Tibial artery (tissue), 4 donors: ENCODE results near the gene OR2A12.

Experiments used
- DNase-seq, 2 donors: peaks; one replicate each; pipeline ENCODE4 v3.0.0-alpha.2; 2019
- H3K27ac ChIP-seq, 2 donors: fragments of 200-600 bp; sonication (generic) in 1 of 2; 1 replicate in 1 of 2; 2 replicates in 1 of 2; pipeline ENCODE4 v1.5.1; 2018 to 2019; ENCODE audit warnings: mild to moderate bottlenecking in 1 of 2
- H3K27me3 ChIP-seq, 2 donors: fragments of 200-600 bp; sonication (generic) in 1 of 2; one replicate each; pipeline versions ENCODE4 v1.5.1 to v1.6.0; 2016 to 2019
- H3K36me3 ChIP-seq, 3 donors: fragments of 200-600 bp; sonication (generic) in 2 of 3; one replicate each; pipeline ENCODE4 v1.5.1; 2016 to 2019; ENCODE audit warnings: mild to moderate bottlenecking in 2 of 3
- H3K4me1 ChIP-seq, 4 donors: fragments of 200-600 bp; sonication (generic) in 2 of 4; 1 replicate in 3 of 4; 2 replicates in 1 of 4; pipeline ENCODE4 v1.5.1; 2016 to 2019
- H3K4me3 ChIP-seq, 2 donors: fragments of 200-600 bp; sonication (generic) in 1 of 2; 1 replicate in 1 of 2; 2 replicates in 1 of 2; pipeline ENCODE4 v1.5.1; 2018 to 2019; ENCODE audit warnings: mild to moderate bottlenecking in 2 of 2
- H3K9me3 ChIP-seq, 3 donors: fragments of 200-600 bp; sonication (generic) in 1 of 3; one replicate each; pipeline ENCODE4 v1.5.1; 2016 to 2019
- CTCF ChIP-seq, 2 experiments: fragments of 200-600 bp in 1 of 2; fragments of 450-650 bp in 1 of 2; IDR thresholded peaks; one replicate each; pipeline ENCODE4 v1.5.1; 2017 to 2019; ENCODE audit warnings: antibody characterized with exemption in 2 of 2, mild to moderate bottlenecking in 1 of 2, moderate library complexity in 1 of 2
- intact Hi-C: fragments of 100-400 bp; cut with DNase I; formaldehyde crosslinking; loops from one replicate; pipeline ENCODE4 v1.15.0; 2023; ENCODE audit warnings: low total_unique reads

OR2A12 gene

GRCh38 chr7:144085978-144086377 is at the start of gene OR2A12:
OR2A12 (plus strand) TSS chr7:144086278; CDS start chr7:144095108, 8,830 bp downstream.
- H3K4me3 ChIP-seq = no peak within 1 kb of the TSS
- peaks cover 0 to 4% (median 0%) of the 10 kb centered on the region in 3 donors for H3K9me3 ChIP-seq
- intact Hi-C loops = no loop called here
- H3K36me3 ChIP-seq = no peaks in the 10 kb centered on the region
- H3K27me3 ChIP-seq = no peaks in the 10 kb centered on the region
- TF ChIP-seq CTCF (IDR thresholded peaks at IDR 0.05) = no peak
- H3K4me1 ChIP-seq = no peaks in the 10 kb centered on the region
- H3K27ac ChIP-seq = no peak within 1 kb of the TSS
- DNase-seq = no peak

GRCh38 chr7:144036302-144036885 is 49.7 kb upstream of the OR2A12 start:
- Histone ChIP-seq H3K27me3 (no peaks in the 10 kb centered on the region), H3K4me3 (no peak overlapping the region), H3K4me1 (peaks cover 0 to 6% (median 0%) of the 10 kb centered on the region in 4 donors), H3K27ac (no peak overlapping the region), H3K9me3 (no peaks in the 10 kb centered on the region), H3K36me3 (no peaks in the 10 kb centered on the region)
- intact Hi-C loops = no loop called here
- no peak for DNase-seq
- TF ChIP-seq CTCF (IDR thresholded peaks at IDR 0.05) = no peak

- Histone ChIP-seq H3K4me3 (no peak overlapping the region), H3K4me1 (peaks cover 0 to 6% (median 0%) of the 10 kb centered on the region in 4 donors), H3K36me3 (no peaks in the 10 kb centered on the region), H3K27ac (no peak overlapping the region), H3K9me3 (no peaks in the 10 kb centered on the region), H3K27me3 (no peaks in the 10 kb centered on the region)
- no peak for DNase-seq
- intact Hi-C loops = no loop called here
- TF ChIP-seq CTCF (IDR thresholded peaks at IDR 0.05) = no peak
Measured at GRCh38 chr7:144037414-144038035, 48.6 kb upstream of the OR2A12 start.

- no peak overlapping the region for H3K4me3 ChIP-seq
- peaks cover 0 to under 1% (median 0%) of the 10 kb centered on the region in 4 donors for H3K4me1 ChIP-seq
- TF ChIP-seq CTCF (IDR thresholded peaks at IDR 0.05) = no peak
- no peaks in the 10 kb centered on the region for H3K9me3 ChIP-seq
- H3K27me3 ChIP-seq = no peaks in the 10 kb centered on the region
- no peak overlapping the region for H3K27ac ChIP-seq
- no peaks in the 10 kb centered on the region for H3K36me3 ChIP-seq
- intact Hi-C loops = no loop called here
- no peak for DNase-seq
Measured at GRCh38 chr7:144038887-144039286, 47.2 kb upstream of the OR2A12 start.

GRCh38 chr7:144048648-144049047 is 37.4 kb upstream of the OR2A12 start, which contains the start of gene OR2A5:
OR2A5 (plus strand) TSS chr7:144048948; CDS start chr7:144050402, 1,454 bp downstream.
- no peak for DNase-seq
- Histone ChIP-seq H3K36me3 (no peaks in the 10 kb centered on the region), H3K27me3 (no peaks in the 10 kb centered on the region), H3K4me1 (no peaks in the 10 kb centered on the region), H3K9me3 (no peaks in the 10 kb centered on the region), H3K27ac (no peak within 1 kb of the TSS), H3K4me3 (no peak within 1 kb of the TSS)
- TF ChIP-seq CTCF (IDR thresholded peaks at IDR 0.05) = no peak
- intact Hi-C loops = no loop called here
